ENCODE results near the gene DPP8.
"Not testable (repeated sequence)": the region's sequence is repeated elsewhere in the genome, so short reads cannot be mapped to it uniquely, and the experiment has no call there.

Gene DPP8

DNA sequence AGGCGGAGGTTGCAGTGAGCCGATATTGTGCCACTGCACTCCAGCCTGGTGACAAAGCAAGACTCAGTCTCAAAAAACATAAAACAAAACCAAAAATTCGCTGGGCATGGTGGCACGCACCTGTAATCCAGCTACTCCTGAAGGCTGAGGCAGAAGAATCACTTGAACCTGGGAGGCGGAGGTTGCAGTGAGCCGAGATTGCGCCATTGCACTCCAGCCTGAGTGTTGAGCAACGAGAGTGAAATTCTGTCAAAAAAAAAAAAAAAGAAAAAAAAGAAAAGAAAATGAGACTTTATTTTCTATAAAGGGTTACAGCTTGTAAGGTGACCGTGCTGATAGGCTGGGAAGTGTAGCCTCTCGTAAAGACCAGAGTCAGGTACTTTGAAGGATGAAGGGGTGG lies 6.7 kb upstream of the DPP8 start:
- DNase-seq (ENCODE audit: low spot score) = no peak

DNA sequence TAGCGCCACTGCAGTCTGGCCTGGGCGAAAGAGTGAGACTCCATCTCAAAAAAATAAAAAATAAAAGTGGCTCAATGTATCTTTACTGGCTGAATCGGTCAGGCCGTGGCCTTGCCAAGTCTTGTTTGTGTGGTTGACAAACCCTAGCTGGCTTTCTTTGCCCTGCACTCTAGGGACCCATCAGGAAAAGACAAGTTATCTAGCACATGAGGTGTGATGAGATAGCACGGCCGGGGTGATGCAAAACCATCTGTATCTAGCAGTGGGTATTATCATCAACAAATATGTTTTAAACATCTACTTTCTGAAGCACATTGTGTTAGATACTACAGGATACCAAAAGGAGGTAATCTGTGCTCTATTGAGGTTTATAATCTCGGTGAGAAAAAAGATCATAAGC lies 3.9 kb upstream of the DPP8 start:
- DNase-seq (ENCODE audit: low spot score) = no peak

DNA sequence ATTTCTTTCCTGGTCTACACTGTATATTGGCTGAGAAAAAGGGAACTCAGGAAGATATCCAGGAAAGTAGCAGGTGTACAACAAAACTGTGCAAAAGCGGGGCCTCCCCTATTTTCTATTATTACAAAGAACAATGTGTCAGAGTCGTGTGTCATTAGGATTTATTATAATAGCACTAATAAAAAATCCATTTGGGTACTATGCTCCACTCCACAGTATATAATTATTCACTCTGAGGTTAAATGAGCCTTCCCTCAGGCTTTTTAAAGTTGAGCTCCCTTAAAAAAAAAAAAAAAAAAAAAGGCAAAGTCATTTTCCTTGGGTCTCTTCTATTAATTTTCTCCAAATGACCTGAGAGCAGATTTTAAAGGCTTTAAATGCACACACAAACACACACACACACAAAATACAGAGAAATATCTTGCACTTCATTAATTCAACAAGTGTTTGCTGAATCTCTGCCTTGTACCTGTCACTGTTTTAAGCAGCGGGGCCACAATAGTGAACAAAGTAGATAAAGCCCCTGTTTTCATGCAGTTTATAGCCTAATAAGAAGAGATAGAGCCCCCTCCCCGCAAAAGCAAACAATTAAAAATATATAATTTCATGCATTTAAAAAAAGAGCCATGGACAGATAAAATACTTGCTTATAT lies 1.3 kb upstream of the DPP8 start:
- DNase-seq (ENCODE audit: low spot score) = no peak

DNA sequence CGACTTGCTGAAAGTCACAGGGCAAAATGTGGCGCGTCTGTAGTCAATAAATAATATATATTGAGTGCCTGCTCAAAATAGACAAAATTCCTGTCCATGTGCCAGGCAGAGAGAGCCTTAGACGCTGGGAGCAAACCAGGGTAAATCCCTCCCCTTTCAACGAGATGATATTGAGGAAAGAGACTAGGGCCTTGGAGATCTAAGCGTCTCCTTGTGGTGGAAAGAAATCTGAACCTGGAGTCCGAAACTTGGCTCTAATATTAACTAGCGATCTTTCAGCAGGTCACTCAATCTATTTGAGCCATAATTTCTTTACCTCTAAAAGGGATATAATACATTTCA lies 348 bp upstream of the DPP8 start:
- no peak for DNase-seq (ENCODE audit: low spot score)

DNA sequence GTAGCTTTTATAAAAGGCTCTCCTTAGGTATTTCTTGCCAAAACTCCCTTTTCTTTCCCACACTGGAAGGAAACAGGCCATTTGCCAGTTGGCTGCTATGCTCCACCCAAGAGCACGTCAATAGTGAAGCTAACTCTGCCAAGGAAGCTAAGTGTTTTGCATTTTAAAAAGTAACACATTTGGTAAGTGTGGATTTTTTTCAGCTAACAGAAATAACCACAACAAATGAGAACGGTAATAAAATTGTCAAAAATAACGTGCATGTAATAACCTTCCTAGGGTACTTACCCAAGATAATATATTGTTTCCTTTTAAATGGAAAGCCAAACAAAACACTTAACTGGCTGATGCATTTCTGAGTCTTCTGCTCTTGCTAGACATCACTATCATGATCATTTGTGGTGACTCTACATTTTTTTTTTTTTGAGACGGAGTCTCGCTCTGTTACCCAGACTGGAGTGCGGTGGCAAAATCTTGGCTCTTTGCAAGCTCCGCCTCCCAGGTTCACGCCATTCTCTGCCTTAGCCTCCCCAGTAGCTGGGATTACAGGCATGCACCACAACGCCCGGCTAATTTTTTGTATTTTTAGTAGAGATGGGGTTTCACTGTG lies 4.6 kb downstream of the DPP8 start:
- DNase-seq (ENCODE audit: low spot score) = no peak

DNA sequence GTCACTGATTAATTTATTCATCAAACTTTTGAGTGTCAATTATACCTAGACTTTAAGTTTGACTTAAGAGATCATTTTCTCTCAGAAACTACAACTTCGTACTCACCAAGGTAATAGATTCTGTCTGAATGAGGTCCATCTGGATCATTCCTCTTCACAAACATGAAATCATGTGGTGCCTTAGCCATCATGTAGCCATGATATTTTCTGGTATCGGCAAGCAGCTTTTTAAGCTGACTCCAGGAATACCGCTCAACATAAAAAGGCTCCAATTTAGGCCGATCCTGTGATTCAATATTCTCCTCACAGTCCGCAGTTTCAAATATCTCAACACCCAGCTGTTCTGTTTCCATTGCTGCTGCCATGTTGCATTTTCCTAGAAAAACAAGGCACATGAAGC lies 5.3 kb downstream of the DPP8 start:
- no peak for DNase-seq (ENCODE audit: low spot score)

DNA sequence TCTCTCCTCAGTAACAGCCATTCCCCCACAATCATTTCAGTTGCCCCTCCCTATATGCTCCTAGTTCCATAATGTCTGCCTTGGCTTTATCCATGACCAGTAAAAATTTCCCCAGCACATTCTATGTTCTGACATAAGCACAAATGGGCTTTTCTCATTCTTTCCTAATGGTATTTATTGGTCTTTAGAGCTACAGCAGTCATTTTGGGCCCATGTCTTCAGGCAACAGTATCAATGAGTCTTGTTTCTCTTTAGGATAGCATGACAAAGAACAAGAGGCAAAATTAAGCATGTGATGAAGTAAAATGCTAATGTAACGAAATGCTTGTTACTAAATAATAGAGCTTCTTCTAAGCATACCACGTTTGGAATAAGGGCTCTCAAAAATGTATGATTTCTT lies 8.2 kb downstream of the DPP8 start:
- no peak for DNase-seq (ENCODE audit: low spot score)

DNA sequence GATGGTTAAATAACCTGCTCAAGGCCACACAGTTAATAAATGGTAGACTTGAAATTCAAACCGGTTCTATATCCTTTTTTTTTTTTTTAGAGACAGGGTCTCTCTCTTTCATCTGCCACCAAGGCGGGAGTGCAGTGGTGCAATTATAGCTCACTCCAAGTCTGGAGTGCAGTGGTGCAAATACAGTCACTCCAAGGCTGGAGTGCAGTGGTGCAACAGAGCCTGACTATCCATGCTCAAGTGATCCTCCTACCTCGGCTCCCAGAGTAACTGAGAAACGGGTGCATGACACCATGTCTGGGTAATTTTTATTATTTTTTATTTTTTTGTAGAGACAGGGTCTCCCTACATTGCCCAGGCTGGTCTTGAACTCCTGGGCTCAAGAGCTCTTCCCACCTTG lies 23.4 kb downstream of the DPP8 start:
- no peak for DNase-seq (ENCODE audit: low spot score)

DNA sequence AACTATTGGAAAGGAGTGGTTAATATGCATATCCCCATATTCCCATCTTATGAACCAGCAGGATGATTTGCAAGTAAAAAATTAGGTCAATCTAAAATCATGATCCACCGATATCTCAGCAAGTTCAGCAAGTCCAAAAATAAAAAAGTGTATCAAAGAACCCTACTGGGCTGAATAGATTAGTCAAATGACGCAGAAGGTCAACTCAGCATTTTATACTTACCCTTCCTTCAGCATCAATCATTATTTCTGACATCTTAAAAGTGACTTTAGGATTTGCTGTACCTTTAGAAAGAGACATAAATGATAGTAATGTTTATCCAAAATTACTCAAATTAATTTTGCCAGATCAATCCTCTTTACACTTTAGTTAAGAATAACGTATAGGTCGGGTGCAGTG lies 32.6 kb downstream of the DPP8 start:
- no peak for DNase-seq (ENCODE audit: low spot score)

DNA sequence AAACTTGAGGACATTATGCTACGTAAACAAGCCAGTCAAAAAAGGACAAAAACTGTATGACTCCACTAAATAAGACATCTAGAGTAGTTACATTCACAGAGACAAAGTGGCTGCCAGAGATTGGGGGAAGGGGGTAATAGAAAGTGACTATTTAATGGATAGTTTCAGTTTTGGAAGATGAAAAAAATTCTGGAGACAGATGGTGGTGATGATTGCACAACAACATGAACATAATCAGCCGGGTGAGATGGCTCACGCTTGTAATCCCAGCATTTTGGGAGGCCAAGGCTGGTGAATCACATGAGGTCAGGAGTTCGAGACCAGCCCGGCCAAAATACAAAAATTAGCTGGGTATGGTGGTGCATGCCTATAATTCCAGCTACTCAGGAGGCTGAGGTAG lies 40.6 kb downstream of the DPP8 start:
- no peak for DNase-seq (ENCODE audit: low spot score)

DNA sequence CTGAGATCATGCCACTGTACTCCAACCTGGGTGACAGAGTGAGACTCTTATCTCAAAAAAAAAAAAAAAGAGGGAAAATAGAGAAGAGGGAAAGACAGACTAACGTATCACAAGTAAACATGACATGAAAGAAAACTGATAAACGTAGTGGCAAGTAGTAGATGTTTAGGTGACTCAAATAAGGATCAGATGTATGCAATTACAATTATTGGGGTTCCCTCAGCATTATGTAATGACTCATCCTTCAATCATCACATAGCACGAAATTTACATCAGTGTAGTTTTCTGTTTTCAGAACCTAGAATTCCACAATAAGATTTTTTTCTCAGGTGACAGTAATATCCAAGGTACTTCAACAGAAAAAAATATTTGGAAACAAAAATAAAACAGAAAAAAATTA lies 46.6 kb downstream of the DPP8 start:
- DNase-seq (ENCODE audit: low spot score) = no peak

DNA sequence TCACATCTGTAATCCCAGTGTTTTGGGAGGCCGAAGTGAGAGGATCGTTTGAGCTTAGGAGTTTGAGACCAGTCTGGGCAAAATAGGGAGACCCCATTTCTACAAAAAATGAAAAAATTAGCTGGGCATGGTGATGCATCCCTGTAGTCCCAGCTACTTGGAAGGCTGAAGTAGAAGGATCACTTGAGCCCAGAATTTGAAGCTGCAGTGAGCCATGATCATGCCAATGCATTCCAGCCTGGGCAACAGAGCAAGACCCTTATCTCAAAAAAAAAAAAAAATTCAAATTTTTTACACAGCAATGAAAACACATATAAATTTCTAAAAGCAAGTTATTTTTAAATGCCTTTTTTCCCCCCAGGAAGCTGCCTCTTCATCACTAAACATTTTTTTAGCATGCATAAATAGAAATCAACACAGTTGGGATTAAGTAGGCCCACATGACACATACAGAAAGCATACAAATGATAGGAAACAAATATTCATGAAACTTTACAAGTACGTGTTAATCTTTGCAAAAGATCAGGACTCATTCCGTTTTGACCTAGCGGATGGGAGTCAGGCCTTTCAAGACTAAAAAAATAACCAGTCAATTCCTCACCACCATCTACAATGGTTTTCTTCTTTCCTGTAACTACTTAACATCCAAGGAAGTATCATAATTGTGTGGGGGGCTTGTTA lies 49.1 kb downstream of the DPP8 start:
- DNase-seq (ENCODE audit: low spot score) = no peak

DNA sequence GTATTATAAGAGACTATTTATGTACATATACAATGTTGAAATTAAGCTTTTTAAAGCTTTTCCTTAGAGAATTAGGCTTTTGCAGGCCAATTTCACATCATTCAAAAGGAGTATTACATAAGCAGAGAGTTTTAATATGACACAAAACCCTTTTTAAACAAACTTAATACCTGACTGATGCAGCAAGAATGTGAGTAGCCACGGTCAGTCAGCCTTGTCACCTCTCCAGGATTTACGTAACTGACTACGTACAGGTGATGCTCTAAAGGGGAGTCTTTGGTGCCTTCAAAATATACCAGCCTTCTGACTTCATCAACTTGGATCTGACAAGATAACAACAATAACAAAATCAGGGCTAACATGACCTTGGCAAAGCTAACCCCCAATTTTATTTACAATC lies 50.6 kb downstream of the DPP8 start:
- no peak for DNase-seq (ENCODE audit: low spot score)

DNA sequence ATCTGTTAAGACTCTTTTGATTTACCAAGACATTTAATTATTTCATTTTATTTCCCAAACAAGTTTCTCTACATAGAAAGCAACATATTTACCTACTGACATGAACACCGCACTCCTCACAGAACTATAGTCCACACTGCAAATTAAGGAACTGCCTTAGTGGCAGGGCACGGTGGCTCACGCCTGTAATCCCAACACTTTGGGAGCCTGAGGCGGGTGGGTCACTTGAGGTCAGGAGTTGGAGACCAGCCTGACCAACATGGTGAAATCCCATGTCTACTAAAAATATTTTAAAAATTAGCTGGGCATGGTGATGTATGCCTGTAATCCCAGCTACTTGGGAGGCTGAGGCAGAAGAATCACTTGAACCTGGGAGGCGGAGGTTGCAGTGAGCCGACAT lies 54.4 kb downstream of the DPP8 start:
- DNase-seq (ENCODE audit: low spot score) = not testable (repeated sequence)

DNA sequence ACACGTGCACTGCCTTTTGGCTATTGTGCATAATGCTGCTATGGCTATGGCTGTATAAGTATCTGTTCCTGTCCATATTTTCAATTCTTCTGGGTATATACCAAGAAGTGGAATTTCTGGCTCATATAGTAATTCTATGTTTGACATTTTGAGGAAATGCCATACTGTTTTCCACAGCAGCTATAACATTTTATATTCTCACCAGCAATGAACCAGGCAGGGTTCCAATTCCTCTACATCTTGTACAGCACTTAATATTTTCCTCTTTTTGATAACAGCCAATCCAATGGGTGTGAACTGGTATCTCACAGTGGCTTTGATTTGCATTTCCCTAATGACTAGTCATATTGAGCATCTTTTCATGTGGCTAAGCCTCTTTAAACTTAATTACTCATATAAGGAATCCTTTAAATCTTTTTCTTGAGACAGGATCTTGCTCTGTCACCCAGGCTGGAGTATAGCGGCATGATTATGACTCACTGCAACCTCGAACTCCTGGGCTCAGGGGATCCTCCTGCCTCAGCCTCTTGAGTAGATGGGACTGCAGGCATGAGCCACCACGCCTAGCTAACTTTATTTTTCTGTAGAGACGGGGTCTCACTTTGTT lies 56.6 kb downstream of the DPP8 start:
- no peak for DNase-seq (ENCODE audit: low spot score)

DNA sequence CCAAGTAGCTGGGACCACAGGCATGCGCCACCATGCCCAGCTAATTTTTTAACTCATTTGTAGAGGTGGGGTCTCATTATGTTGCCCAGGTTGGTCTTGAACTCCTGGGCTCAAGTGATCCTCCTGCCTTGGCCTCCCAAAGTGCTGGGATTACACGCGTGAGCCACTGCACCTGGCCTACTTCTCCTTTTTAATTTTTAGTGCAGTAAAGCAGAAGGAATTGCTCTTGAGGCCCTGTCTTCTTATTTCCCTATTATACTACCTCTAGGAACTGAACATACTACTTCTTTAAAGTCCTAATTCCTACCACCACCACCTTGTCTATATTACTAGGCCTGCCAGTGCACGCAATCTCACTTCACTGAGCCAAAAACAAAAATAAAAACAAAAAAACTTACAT lies 62.2 kb downstream of the DPP8 start:
- DNase-seq (ENCODE audit: low spot score) = not testable (repeated sequence)

DNA sequence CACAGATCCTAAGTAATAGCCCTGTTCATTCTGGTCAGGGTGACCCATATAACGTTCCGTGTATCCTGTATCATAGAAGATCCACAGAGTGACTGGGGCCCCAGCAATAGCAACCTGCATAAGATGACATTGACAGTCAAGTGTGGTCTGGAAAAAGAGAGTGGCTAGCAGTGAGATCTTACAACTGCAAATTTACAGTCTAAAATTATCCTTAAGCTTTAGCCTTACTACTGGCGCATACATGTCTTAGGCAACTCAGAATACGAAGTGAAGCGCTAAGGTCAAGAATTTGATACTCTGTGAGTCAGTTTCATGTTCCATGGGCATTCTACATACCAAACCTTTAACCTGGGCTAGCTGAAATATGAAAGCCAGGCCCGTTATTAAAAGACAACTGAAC lies 65.5 kb downstream of the DPP8 start:
- no peak for DNase-seq (ENCODE audit: low spot score)

DNA sequence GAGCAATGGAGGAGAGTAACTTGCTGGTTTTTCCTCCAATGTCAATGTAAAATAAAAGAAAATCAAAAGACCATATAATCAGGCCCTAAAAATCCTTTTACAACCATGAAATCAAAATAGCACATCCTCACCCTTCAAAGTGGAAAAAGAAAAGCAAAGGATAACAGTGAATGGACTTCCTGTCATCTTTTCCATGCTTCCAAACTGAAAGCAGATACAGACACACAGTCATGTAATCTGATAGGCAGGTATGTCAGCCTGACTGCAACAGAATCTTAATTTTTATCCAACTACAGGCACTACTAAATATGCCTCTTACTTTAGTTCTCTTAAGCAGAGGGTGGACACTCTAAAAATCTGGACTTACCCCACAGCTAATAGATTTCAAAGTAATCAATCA lies 66.9 kb downstream of the DPP8 start:
- no peak for DNase-seq (ENCODE audit: low spot score)

DNA sequence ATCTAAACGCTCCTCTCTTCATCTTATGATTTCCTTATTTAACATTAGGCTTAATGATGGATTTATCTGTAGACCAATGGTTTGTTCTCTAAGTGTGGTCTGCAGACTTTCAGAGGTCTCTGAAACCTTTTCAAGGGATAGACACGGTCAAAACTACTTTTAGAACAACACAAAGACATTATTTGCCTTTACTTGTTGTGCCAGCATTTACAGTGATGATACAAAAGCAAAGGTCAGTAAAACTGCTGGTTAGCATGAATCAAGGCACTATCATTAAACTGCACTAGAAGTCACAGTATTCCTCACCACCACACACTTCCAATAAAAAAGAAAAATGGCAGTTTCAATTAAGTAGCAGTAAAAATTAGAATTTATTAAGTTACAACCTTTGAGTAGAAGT lies 70.3 kb downstream of the DPP8 start:
- DNase-seq (ENCODE audit: low spot score) = no peak

DNA sequence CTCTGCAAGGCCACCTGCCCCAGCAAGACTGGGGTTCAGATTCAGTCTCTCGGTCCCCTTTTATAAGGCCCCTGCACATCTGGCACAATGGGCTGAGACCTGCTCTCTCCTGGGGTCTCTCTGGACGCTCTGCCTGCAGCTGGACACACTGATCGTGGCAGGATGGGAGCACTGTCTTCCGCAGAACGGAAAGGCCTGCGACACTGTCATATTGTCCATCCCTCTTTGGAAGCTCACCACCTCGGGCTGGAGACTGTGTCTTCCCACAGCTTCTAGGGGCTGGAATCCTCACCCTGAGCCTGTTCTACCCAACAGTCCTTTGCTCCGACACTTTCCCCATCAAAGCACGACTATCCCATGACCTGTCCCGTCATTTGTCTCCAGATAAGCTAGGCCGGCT lies 83.3 kb downstream of the DPP8 start:
- DNase-seq (ENCODE audit: low spot score) = no peak

DNA sequence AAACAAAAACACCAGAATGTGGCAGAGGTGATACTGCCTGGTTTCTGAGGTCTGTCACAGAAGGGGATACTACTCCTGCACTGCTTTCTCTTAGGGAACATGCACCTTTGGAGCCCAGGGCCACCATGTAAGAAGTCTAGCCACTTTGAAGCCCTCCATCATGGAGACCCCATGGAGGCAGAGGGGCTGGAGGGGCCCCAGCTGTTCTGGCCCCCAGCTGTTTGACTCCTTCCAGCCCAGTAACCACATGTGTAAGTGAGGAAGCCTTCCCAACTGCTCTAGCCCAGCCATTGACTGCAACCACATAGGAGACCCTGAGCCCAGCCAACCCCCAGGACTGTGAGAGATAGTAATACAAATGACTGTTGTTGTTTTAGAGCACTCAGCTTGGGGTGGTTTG lies 85.8 kb downstream of the DPP8 start:
- no peak for DNase-seq (ENCODE audit: low spot score)

DNA sequence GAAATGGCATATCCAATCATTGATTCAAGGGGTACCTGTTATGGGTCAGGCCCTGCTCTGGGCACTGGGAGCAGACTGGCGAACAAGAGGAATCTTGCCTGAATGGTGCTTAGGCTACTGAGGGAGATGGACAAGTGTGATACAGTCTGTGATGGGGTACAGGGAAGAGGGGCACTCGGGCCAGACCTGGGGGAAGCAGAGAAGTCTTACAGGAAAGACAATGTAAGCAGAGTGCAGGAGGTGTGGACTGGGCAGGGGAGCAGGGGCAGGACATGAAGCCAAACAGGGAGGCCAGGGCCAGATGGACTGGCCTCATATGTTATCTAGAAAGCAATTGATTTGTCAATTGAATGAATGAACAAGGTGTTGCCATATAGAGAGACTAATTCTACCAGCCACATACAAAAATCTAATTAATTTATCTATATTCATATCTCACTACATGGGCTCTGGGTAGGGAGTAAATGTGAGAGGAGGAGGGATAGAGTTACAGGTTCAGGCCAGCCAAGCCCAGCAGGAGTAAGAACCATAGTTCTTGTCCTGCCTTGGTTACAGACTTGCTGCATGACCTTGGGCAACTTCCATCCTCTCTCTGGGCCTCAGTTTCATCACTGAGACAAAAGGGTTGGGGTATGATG lies 91.2 kb downstream of the DPP8 start:
- DNase-seq (ENCODE audit: low spot score) = no peak

DNA sequence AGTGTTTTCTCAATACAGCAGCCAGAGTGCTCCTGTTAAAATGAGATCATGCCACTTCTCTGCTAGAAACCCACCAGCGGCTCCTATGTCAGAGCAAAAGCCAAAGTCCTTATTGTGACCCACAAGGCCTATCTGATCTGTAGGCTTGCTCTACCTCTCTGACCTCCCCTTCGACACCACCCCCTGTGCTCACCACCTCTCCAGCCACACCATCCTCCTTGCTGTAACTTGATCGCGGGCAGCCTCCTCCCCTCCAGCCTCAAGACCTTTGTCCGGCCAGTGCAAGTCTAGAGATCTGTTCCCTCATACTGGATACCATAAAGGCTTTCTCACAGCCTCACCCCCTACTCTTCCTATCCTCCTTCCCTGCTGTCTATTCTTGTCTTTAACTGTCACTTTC lies 92.8 kb downstream of the DPP8 start:
- no peak for DNase-seq (ENCODE audit: low spot score)
